GM18873 (cell line): Measurements from ENCODE around the gene NTMT2.

Experiments used
- ATAC-seq: cut with Tn5 transposase; IDR thresholded peaks from one replicate; pipeline ENCODE4 v1.9.1; 2021; ENCODE audit warnings: mild to moderate bottlenecking, moderate library complexity, moderate number of reproducible peaks; ENCODE audit not compliant: unreplicated experiment, low FRiP score

Gene NTMT2

GRCh38 chr1:170203693-170204092 lies 57.9 kb downstream of the NTMT2 start:
- no peak for ATAC-seq

GRCh38 chr1:170204121-170204520 lies 58.4 kb downstream of the NTMT2 start:
- ATAC-seq: no peak

- no peak for ATAC-seq
Measured at GRCh38 chr1:170205301-170205700, 59.5 kb downstream of the NTMT2 start.

GRCh38 chr1:170209125-170209524 lies 63.4 kb downstream of the NTMT2 start:
- no peak for ATAC-seq

DNA sequence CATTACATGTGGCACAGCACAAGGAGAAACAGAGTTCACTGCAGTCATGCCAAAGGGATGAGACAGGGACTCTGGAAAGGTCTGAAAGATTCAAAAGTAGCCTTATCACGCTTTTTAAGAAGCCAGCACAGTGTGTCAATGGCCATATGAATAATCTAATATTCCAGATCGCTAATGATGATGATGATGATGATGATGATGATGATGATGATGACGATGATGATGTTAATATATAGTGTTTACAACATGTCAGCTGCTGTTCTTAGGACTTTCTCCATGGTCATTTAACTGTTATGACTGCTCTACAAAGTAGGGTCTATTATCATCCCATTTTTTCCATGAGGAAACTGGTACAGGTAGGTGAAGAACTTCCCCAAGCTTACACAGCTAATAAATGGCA lies 64.4 kb downstream of the NTMT2 start:
- ATAC-seq: no peak

- ATAC-seq: no peak
Measured at GRCh38 chr1:170213596-170213995, 67.8 kb downstream of the NTMT2 start.

- ATAC-seq: no peak
Measured at GRCh38 chr1:170214117-170215032, 68.6 kb downstream of the NTMT2 start.

- ATAC-seq: no peak
Measured at GRCh38 chr1:170215072-170215885, 69.5 kb downstream of the NTMT2 start.

DNA sequence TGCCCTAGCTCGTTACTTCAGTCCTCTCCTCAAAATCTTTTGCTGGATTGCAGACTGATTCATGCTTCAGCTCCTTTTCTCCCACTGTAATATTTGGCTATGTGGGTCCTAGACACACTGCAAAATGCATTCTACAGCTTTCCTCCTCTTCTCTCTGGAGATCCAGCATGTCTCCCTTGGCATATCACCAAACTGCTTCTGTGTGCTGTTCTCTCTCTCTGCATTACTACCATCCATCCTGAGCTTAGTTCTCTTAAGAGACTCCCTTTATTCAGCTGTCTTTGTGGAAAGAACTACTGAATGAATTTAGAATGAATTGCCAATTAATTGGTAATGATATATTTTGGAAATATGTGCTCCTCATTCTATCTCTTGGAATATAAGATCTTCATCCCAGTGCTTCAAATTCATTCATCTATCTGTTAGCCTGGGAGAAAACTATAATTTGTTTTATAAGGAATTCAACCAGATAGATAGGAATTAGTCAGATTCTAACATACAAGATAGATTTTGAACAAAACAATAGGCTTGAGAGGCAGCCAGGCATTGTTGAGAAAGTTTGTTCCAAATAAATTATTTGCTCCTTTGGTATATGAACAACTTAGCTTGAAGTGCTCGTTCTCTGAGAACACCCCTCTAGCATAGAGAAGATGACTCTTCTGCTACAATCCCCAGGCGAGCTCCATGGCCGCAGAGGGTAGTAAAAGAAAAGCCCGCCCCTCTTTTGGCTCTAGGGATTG lies 71.9 kb downstream of the NTMT2 start:
- ATAC-seq: no peak

GRCh38 chr1:170218257-170218650 lies 72.5 kb downstream of the NTMT2 start:
- ATAC-seq: no peak
